Measurements from ENCODE around the gene FMNL2. TPM values are rescaled to one million over a fixed set of nuclear protein-coding genes. Genes with fewer than 3 reads are reported as not detected.

FMNL2 gene
- total RNA-seq, 4 donors from 2014 or later: 37.7 to 60.9 (median 52.1) TPM

DNA sequence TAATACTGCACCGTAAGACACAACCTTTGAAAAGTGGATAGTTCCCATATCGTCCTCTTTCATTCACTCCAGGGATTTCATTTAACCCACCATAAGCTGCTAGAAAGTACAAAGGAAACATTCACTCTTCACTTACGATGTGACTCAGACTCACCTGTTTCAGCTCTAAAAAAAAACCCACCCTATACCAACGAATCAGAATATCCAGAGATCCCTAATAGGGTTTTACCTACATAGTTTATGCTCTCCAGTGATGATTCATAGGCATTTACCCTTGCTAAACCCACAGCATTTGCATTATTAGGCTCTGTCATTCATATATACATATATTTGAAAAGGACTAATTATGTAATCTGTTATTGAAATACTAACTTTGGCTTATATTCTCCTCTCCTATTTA, 322.1 kb downstream of the FMNL2 start:
- H3K4me1 ChIP-seq: no peaks in the 10 kb centered on the region
- H3K27ac ChIP-seq: no peak overlapping the region
- DNase-seq: no peak
- no peak overlapping the region for H3K4me3 ChIP-seq (replicated peaks in 1 of 3)
- peaks cover 38 to 45% of the 10 kb centered on the region in 2 donors for H3K36me3 ChIP-seq
- no peaks in the 10 kb centered on the region for H3K27me3 ChIP-seq
- intact Hi-C loops (cut with DNase I): no loop called here
- H3K9me3 ChIP-seq: no peaks in the 10 kb centered on the region
- TF ChIP-seq POLR2A (IDR thresholded peaks at IDR 0.05): no peak
- TF ChIP-seq, protein P1, sequence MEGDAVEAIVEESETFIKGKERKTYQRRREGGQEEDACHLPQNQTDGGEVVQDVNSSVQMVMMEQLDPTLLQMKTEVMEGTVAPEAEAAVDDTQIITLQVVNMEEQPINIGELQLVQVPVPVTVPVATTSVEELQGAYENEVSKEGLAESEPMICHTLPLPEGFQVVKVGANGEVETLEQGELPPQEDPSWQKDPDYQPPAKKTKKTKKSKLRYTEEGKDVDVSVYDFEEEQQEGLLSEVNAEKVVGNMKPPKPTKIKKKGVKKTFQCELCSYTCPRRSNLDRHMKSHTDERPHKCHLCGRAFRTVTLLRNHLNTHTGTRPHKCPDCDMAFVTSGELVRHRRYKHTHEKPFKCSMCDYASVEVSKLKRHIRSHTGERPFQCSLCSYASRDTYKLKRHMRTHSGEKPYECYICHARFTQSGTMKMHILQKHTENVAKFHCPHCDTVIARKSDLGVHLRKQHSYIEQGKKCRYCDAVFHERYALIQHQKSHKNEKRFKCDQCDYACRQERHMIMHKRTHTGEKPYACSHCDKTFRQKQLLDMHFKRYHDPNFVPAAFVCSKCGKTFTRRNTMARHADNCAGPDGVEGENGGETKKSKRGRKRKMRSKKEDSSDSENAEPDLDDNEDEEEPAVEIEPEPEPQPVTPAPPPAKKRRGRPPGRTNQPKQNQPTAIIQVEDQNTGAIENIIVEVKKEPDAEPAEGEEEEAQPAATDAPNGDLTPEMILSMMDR (IDR thresholded peaks at IDR 0.05): no peak
- WGBS, 2 donors: 83 to 86% methylated on average over 4 of the region's 4 CpGs

DNA sequence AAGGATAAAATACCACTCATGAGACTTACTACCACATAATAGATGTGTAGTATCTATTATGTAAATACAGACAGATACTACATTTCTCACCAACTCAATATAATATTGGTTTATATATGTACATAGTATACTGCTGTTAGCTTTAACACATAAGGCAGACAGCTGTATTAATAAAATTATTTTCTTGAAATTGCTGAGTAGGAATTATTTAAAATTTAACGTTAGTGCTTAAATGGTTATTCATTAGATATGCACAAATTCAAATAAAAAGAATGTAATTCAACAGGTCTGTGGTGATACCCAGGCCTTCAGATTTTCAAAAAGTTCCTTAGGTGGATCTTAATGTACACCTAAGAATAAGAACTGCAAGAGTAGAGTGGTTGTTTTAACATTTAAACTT, 323.2 kb downstream of the FMNL2 start:
- intact Hi-C loops (cut with DNase I): no loop called here

DNA sequence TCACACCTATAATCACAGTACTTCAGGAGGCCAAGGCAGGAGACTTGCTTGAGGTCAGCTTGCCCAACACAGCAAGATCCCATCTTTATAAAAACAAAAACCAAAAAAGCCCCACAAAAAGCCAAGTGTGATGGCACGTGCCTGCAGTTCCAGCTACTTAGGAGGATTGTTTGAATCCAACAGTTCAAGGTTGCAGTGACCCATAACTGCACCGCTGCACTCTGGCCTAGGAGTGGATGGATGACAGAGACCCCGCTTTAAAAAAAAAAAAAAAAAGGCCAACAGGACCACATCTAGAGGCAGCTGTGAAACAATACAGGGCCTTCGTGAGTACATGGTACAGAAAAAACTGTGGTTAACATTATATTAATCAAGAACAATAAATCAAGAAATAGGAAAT, 326.1 kb downstream of the FMNL2 start:
- Histone ChIP-seq H3K36me3 (peaks cover 48 to 62% of the 10 kb centered on the region in 2 donors), H3K4me3 (replicated peaks in 1 of 3) (no peak overlapping the region), H3K27me3 (no peaks in the 10 kb centered on the region), H3K4me1 (no peaks in the 10 kb centered on the region), H3K9me3 (no peaks in the 10 kb centered on the region), H3K27ac (no peak overlapping the region)
- intact Hi-C loops (cut with DNase I): no loop called here
- TF ChIP-seq, protein P1 (IDR thresholded peaks at IDR 0.05): no peak
- no peak for TF ChIP-seq POLR2A (IDR thresholded peaks at IDR 0.05)
- WGBS, 2 donors: 93 to 98% methylated on average over 4 of the region's 4 CpGs
- no peak for DNase-seq

More for the DNA sequence above, 323.2 kb downstream of the FMNL2 start:
- Histone ChIP-seq H3K4me3 (replicated peaks in 1 of 3) (no peak overlapping the region), H3K36me3 (peaks cover 49 to 55% of the 10 kb centered on the region in 2 donors), H3K4me1 (no peaks in the 10 kb centered on the region), H3K27ac (no peak overlapping the region), H3K9me3 (no peaks in the 10 kb centered on the region), H3K27me3 (no peaks in the 10 kb centered on the region)
- no peak for DNase-seq
- TF ChIP-seq, protein P1 (IDR thresholded peaks at IDR 0.05): no peak
- TF ChIP-seq POLR2A (IDR thresholded peaks at IDR 0.05): no peak
- WGBS, 2 donors: 88 to 94% methylated on average over 1 of the region's 1 CpG

DNA sequence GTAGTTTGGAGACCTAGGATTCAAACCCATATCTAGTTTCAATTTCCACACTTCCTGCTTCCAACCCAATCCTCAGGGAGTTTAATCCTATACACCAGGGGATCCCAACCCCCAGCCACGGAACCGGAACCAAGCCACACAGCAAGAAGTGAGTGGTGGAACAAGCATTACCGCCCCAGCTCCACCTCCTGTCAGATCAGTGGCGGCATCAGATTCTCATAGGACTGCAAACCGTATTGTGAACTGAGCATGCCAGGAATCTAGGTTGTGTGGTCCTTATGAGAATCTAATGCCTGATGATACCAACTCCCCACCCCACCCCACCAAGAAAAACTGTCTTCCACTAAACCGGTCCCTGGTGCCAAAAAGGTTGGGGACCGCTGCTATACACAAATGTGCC, 329.8 kb downstream of the FMNL2 start:
- Histone ChIP-seq H3K36me3 (peaks cover 41 to 51% of the 10 kb centered on the region in 2 donors), H3K4me3 (replicated peaks in 1 of 3) (no peak overlapping the region), H3K27me3 (no peaks in the 10 kb centered on the region), H3K9me3 (no peaks in the 10 kb centered on the region), H3K27ac (no peak overlapping the region), H3K4me1 (no peaks in the 10 kb centered on the region)
- intact Hi-C loops (cut with DNase I): no loop called here
- DNase-seq: no peak
- 94 to 96% methylated on average over 6 to 7 of the region's 7 CpGs for WGBS, 2 donors
- TF ChIP-seq, protein P1 (IDR thresholded peaks at IDR 0.05): no peak
- TF ChIP-seq POLR2A (IDR thresholded peaks at IDR 0.05): no peak

DNA sequence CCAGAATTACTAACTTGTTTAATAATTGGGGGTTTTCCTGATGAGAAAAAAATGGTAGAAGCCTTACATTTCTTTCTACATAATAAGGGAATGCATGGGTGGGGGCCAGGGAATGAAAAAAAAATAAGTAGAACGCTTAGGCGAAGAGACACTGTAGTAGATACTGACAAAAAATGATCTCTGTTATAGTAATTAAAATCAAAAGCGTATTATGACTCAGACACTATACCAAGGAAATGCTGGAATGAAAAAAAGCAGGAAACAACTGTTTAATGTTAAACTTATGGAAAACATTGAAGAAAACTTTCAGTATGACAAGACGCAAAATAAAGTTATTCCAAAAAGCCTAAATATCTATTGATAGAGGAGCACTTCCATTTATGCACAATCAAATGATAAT, 339.4 kb downstream of the FMNL2 start:
- Histone ChIP-seq H3K27me3 (no peaks in the 10 kb centered on the region), H3K9me3 (no peaks in the 10 kb centered on the region), H3K36me3 (peaks cover 63 to 64% of the 10 kb centered on the region in 2 donors), H3K27ac (no peak overlapping the region), H3K4me3 (replicated peaks in 1 of 3) (no peak overlapping the region), H3K4me1 (no peaks in the 10 kb centered on the region)
- TF ChIP-seq, protein P1 (IDR thresholded peaks at IDR 0.05): no peak
- no peak for TF ChIP-seq POLR2A (IDR thresholded peaks at IDR 0.05)
- intact Hi-C loops (cut with DNase I): no loop called here
- 94 to 95% methylated on average over 4 of the region's 4 CpGs for WGBS, 2 donors
- DNase-seq: no peak

All from thyroid gland (tissue), 4 donors.